PFSK-1 (cell line): ENCODE results near the gene HSPG2.

ENCODE experiments used
- FOXP2 ChIP-seq: optimal IDR thresholded peaks from 2 replicates; pipeline ENCODE3; 2011; ENCODE audit warnings: borderline replicate concordance, control low read depth, inconsistent platforms; ENCODE audit not compliant: insufficient read depth; ENCODE audit errors: extremely low read length, extremely low read depth
- POLR2AphosphoS5 ChIP-seq: IDR thresholded peaks from 2 replicates; pipeline ENCODE4 v1.6.1; 2012; ENCODE audit warnings: low read depth, mild to moderate bottlenecking, control low read depth, low read length, moderate library complexity
- REST ChIP-seq, 2 experiments: IDR thresholded peaks; 2 replicates each; pipeline versions ENCODE4 v1.6.1 to v1.8.0; 2011 to 2012; ENCODE audit warnings: low read depth in 2 of 2, low read length in 2 of 2, control low read depth in 1 of 2, inconsistent platforms in 1 of 2, mild to moderate bottlenecking in 1 of 2, moderate library complexity in 1 of 2; ENCODE audit not compliant: insufficient read depth in 1 of 2
- SIN3A ChIP-seq: IDR thresholded peaks from 2 replicates; pipeline ENCODE4 v1.6.1; 2012; ENCODE audit warnings: mild to moderate bottlenecking, low read length, moderate library complexity, borderline replicate concordance; ENCODE audit not compliant: insufficient read depth
- TAF1 ChIP-seq: IDR thresholded peaks from 2 replicates; pipeline ENCODE4 v1.6.1; 2012; ENCODE audit warnings: low read length, control low read depth, borderline replicate concordance; ENCODE audit not compliant: insufficient read depth

Gene HSPG2

GRCh38 chr1:21815724-21816321, 121.3 kb downstream of the HSPG2 start:
- no peak for TF ChIP-seq REST (IDR thresholded peaks at IDR 0.05; ENCODE audit: insufficient read depth in 1 of 2, low read depth in 2 of 2, low read length in 2 of 2)
- no peak for TF ChIP-seq FOXP2
- no peak for TF ChIP-seq SIN3A
- no peak for TF ChIP-seq TAF1
- TF ChIP-seq POLR2AphosphoS5, result no peak

- TF ChIP-seq SIN3A (no peak), FOXP2 (no peak), REST (IDR thresholded peaks at IDR 0.05; ENCODE audit: insufficient read depth in 1 of 2, low read depth in 2 of 2, low read length in 2 of 2) (no peak), POLR2AphosphoS5 (no peak), TAF1 (no peak)
These were observed 122.0 kb downstream of the HSPG2 start for GRCh38 chr1:21814981-21815582.

GRCh38 chr1:21814241-21814918, 122.7 kb downstream of the HSPG2 start:
- no peak for TF ChIP-seq REST (IDR thresholded peaks at IDR 0.05; ENCODE audit: insufficient read depth in 1 of 2, low read depth in 2 of 2, low read length in 2 of 2)
- no peak for TF ChIP-seq TAF1
- no peak for TF ChIP-seq FOXP2
- TF ChIP-seq SIN3A, result no peak
- TF ChIP-seq POLR2AphosphoS5, result no peak

- TF ChIP-seq SIN3A, result no peak
- no peak for TF ChIP-seq TAF1
- TF ChIP-seq FOXP2, result no peak
- no peak for TF ChIP-seq REST (IDR thresholded peaks at IDR 0.05; ENCODE audit: insufficient read depth in 1 of 2, low read depth in 2 of 2, low read length in 2 of 2)
- no peak for TF ChIP-seq POLR2AphosphoS5
These were observed 123.6 kb downstream of the HSPG2 start for GRCh38 chr1:21813542-21813941.
